ENCODE results near the gene RPP25L. TPM values are rescaled to one million over a fixed set of nuclear protein-coding genes. Genes with fewer than 3 reads are reported as not detected.

The RPP25L gene
- total RNA-seq, 2 donors from 2014 or later = 52.1 to 53.2 TPM

- 70% methylated on average over 21 of the region's 21 CpGs for WGBS
- Histone ChIP-seq H3K9me3 (no peaks in the 10 kb centered on the region), H3K27ac (no peak overlapping the region), H3K27me3 (replicated peaks; ENCODE audit: insufficient read depth) (peaks cover 4% of the 10 kb centered on the region), H3K4me3 (no peak overlapping the region), H3K4me1 (replicated peaks) (no peaks in the 10 kb centered on the region), H3K36me3 (no peaks in the 10 kb centered on the region)
- DNase-seq (ENCODE audit: low spot score) = peak; percentile 21
- intact Hi-C loops (cut with DNase I) = no loop called here
- TF ChIP-seq POLR2A (IDR thresholded peaks at IDR 0.05) (no peak), POLR2AphosphoS5 (IDR thresholded peaks at IDR 0.05) (peak; percentile 46), CTCF (IDR thresholded peaks at IDR 0.05) (no peak)
These were observed 35.9 kb downstream of the RPP25L start for GRCh38 chr9:34575862-34576596.

GRCh38 chr9:34575241-34575640 is 36.7 kb downstream of the RPP25L start:
- H3K4me1 ChIP-seq (replicated peaks) = no peaks in the 10 kb centered on the region
- peaks cover 4% of the 10 kb centered on the region for H3K27me3 ChIP-seq (replicated peaks; ENCODE audit: insufficient read depth)
- no peak overlapping the region for H3K27ac ChIP-seq
- WGBS = 72% methylated on average over 8 of the region's 8 CpGs
- no peaks in the 10 kb centered on the region for H3K36me3 ChIP-seq
- intact Hi-C loops (cut with DNase I) = no loop called here
- TF ChIP-seq POLR2AphosphoS5 (IDR thresholded peaks at IDR 0.05) = no peak
- DNase-seq (ENCODE audit: low spot score) = no peak
- no peak overlapping the region for H3K4me3 ChIP-seq
- H3K9me3 ChIP-seq = no peaks in the 10 kb centered on the region

GRCh38 chr9:34574571-34574970 is 37.3 kb downstream of the RPP25L start:
- TF ChIP-seq CTCF (IDR thresholded peaks at IDR 0.05) = no peak
- no peak for TF ChIP-seq POLR2A (IDR thresholded peaks at IDR 0.05)
- TF ChIP-seq POLR2AphosphoS5 (IDR thresholded peaks at IDR 0.05) = no peak
- intact Hi-C loops (cut with DNase I) = no loop called here
- DNase-seq (ENCODE audit: low spot score) = no peak
- Histone ChIP-seq H3K27ac (no peak overlapping the region), H3K9me3 (no peaks in the 10 kb centered on the region), H3K4me3 (no peak overlapping the region), H3K27me3 (replicated peaks; ENCODE audit: insufficient read depth) (peaks cover 4% of the 10 kb centered on the region), H3K4me1 (replicated peaks) (no peaks in the 10 kb centered on the region), H3K36me3 (no peaks in the 10 kb centered on the region)
- 94% methylated on average over 11 of the region's 12 CpGs for WGBS

- Histone ChIP-seq H3K27me3 (replicated peaks; ENCODE audit: insufficient read depth) (peaks cover under 1% of the 10 kb centered on the region), H3K9me3 (no peaks in the 10 kb centered on the region), H3K27ac (no peak overlapping the region), H3K4me1 (replicated peaks) (no peaks in the 10 kb centered on the region), H3K36me3 (no peaks in the 10 kb centered on the region), H3K4me3 (no peak overlapping the region)
- DNase-seq (ENCODE audit: low spot score) = no peak
- TF ChIP-seq CTCF (IDR thresholded peaks at IDR 0.05) = no peak
- TF ChIP-seq POLR2AphosphoS5 (IDR thresholded peaks at IDR 0.05) = no peak
- intact Hi-C loops (cut with DNase I) = no loop called here
- 86% methylated on average over 17 of the region's 17 CpGs for WGBS
These were observed 38.1 kb downstream of the RPP25L start for GRCh38 chr9:34573599-34574325.

- no peak overlapping the region for H3K27ac ChIP-seq
- H3K9me3 ChIP-seq = no peaks in the 10 kb centered on the region
- H3K27me3 ChIP-seq (replicated peaks; ENCODE audit: insufficient read depth) = no peaks in the 10 kb centered on the region
- no peaks in the 10 kb centered on the region for H3K36me3 ChIP-seq
- DNase-seq (ENCODE audit: low spot score) = no peak
- WGBS = 92% methylated on average over 6 of the region's 6 CpGs
- no peaks in the 10 kb centered on the region for H3K4me1 ChIP-seq (replicated peaks)
- intact Hi-C loops (cut with DNase I) = no loop called here
- TF ChIP-seq POLR2AphosphoS5 (IDR thresholded peaks at IDR 0.05) = no peak
- no peak for TF ChIP-seq CTCF (IDR thresholded peaks at IDR 0.05)
- TF ChIP-seq POLR2A (IDR thresholded peaks at IDR 0.05) = no peak
- no peak overlapping the region for H3K4me3 ChIP-seq
These were observed 39.3 kb downstream of the RPP25L start for GRCh38 chr9:34572628-34573027.
